Smooth muscle cell of the brain vasculature (primary cell): ENCODE results near the gene SLC30A3.
"Not testable (repeated sequence)": the region's sequence is repeated elsewhere in the genome, so short reads cannot be mapped to it uniquely, and the experiment has no call there.

Experiments
- DNase-seq: peaks from one replicate; pipeline ENCODE4 v3.0.0-alpha.2; 2012; ENCODE audit warnings: low read depth, low spot score

SLC30A3 gene

GRCh38 chr2:27285481-27285880 lies 22.6 kb upstream of the SLC30A3 start:
- DNase-seq: no peak

DNA sequence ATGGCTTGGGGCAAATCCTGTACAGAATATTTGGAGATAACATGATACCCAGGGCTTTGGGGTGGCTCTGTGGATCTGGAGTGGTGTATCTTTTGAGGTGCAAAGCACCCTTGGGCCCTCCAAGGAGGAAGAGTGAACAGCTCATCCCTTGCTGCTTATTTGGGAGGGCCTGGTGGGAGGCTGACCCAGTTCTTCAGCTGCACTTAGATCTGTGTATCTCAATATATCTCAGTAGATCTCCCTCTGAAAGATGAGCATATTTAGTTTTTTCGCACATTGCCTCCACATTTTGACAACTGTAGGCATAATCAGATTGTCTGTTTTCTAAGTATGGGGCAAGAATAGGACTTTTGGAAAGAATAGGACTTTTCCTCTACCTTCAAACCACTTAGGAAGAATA lies 22.1 kb upstream of the SLC30A3 start:
- DNase-seq: no peak

DNA sequence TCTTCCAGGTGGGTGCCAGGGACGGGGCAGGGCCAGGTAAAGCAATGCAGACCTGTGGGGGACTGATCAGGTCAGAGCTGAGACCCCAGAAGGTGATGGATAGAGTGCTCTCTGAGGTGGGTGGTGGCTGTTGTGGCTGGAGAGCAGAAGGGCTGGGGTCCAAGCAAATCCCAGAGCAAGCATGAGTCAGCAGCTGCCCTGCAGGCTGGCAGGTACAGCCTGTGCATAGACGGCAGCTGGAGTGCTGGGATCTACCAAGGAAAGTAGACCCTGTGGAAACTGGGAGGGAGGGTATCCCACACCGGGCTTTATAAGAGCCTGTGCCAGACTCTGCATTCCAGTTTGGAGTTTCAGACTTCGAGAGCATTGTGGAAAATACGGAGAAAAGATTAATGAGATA lies 20.0 kb upstream of the SLC30A3 start:
- DNase-seq: no peak

GRCh38 chr2:27281855-27282559 lies 19.2 kb upstream of the SLC30A3 start, which contains the start of gene TRIM54:
Gene TRIM54 (plus strand): TSS chr2:27282429. CDS start chr2:27282732, 303 bp downstream.
- DNase-seq: no peak

DNA sequence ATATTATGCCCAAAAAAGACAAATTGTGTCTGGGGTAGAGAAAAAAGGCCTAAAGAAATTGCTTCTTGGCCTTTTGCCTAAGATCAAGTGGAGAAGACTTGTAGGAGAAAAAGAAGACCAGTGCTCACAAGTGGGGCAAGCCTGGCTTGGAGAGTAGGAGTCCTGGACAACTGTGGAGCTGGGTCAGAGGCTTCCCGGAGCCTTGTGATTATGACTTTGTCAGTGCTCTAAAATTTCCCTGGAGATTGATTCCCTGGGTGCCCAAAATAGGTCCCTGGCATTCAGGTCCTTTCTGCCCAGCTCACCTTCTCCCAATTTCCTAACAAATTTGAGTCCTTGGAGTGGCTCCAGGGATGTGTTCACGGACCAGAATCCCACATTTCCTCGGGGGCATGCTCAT lies 18.6 kb upstream of the SLC30A3 start:
- DNase-seq: no peak

DNA sequence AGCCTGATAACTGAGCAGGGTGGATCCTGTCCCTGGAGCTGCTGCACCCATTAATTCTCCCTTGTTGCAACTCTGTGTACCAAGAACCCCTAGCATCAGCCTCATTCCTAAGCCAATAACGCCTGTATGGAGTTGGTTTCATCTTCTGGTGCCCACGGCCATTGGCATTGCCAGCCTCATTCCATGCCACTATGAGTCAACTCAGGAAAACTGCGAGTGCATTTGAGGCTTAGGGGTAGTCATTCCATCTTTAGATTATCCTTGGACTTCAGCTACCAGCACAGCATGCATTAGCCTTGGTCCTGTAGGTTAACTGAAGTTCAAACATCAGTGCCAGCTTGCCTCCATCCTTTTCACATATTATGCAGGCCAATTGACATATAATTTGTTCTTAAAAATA lies 18.0 kb upstream of the SLC30A3 start:
- DNase-seq: no peak

DNA sequence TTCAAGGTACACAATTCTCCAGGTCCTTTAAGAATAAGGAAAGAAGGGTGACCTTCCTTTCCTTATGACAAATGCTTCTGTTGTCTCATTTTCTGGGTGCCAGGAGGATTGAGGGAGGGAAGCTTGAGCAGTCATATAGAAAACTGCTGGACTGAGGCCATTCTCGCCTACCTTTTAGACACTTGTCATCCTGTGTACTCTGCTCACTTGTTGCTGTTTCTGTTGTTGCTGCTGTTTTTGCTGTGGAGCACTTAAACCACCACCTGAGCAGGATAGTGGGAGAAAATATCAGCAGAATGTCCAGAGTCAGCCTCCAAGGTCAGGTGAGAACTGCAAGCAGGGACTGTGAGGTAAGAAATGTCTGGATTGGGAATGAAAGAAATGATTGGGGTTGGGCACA lies 15.2 kb upstream of the SLC30A3 start:
- no peak for DNase-seq

DNA sequence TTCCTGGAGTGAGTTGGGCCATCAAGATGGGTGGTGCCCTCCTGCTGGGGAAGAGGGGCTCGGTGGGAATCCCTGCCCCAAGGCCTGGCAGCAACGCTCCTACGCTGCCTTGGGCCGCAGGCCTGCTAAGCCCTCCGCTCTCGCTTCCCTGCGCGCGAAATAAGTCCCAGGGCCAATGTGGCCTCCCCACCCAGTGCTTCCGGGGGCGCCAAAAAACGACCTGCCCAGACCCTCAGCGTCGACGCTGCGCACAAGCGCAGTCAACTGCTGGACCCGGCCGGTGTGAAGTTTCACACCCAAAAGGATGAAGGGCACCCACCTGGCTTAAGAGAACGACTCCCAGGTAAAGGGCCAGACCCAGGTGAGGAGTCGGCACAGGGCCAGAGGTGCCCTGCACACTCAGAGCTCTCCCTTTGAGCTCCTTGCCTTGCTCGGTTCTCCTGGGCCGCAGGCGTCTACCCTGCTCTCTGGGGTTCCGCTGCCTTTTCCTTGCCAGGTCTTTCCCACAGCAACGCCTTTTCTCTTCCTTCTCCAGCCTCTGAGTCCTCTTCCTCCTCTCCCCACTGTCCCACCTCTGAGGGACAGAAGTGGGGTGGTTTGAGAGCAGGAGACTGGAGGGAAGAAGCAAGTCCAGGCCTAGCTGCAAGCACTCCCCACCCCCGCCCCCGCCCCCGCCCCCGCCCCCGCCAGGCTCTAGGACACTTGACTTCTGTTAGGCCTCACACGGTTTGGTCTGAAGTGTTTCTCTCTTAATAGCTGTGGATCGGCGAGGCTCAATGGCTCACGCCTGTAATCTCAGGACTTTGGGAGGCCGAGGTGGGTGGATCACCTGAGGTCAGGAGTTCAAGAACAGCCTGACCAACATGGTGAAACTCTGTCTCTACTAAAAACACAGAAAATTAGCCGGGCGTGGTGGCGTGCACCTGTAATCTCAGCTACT lies 12.6 kb upstream of the SLC30A3 start, which contains the start of gene DNAJC5G:
DNAJC5G (plus strand) TSS at position 223 of the 940 bp plus-strand sequence. CDS start 1,296 bp downstream, outside the sequence.
- no peak for DNase-seq

DNA sequence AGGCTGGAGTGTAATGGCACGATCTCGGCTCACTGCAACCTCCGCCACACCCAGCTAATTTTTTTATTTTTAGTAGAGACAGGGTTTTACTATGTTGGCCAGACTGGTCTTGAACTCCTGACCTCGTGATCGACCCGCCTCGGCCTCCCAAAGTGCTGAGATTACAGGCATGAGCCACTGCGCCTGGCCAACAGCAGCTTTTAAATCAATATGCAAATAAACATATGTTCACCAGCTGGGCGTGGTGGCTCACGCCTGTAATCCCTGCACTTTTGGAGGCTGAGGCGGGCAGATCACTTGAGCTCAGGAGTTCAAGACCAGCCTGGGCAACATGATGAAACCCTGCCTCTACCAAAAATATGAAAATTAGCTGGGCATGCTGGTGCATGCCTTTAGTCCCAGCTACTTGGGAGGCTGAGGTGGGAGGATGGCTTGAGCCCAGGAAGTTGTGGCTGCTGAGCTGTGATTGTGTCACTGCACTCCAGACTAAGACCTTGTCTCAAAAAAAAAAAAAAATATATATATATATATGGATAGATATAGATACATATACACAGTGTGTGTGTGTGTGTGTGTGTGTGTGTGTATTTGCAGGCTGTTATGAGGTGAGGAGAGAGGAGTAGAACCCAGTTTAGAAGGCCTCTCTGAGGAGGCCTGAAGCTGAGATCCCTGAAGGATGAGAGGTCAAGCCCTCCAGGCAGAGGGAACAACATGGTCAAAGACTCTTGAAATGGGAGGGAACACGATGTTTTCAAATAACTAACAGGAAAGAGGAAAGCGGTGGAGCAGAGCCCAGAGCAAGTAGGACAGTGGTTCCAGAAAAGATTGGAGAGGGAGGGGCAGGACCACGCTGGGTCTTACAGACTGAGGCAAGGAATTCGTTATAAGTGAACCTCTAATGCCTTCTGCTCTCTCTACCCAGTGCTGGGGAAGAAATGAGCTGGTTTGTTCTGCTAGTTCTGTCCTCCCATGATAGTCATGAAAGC lies 10.0 kb upstream of the SLC30A3 start:
- not testable (repeated sequence) for DNase-seq

DNA sequence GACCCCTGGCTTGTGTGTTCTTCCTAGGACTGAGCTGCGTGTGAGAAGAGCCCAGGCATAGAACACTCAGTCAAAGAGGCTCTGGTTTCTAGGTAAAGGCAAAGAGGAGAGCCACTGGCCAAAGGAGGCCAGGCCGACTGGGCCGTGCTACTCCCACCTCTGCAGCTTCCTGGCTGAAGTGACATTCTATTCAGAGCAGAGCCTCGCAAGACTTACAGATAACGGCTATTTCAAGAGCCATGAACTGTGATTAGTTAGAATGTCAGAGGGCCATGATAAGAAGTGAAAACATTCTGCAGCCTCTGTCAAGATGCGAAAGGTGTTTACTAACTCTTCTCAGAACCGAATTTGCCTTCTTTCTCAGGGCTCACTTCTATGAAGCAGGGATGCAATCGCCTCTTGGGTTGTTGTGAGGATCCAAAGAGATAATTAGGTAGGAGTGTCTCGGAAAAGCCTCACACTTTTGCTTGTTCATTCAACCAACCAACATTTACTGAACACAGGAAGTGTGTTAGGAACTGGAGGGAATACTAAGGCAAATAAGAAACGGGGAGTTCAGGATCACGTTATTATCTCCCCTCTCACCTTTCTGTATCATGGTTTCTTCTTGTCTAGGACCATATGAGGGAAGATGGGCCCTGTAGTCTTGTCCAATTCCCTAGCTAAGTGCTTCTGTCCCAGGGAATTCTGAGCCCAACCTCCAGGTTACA lies 8.9 kb upstream of the SLC30A3 start:
- DNase-seq: no peak

- no peak for DNase-seq
These were observed 7.8 kb upstream of the SLC30A3 start for GRCh38 chr2:27270670-27271069.

DNA sequence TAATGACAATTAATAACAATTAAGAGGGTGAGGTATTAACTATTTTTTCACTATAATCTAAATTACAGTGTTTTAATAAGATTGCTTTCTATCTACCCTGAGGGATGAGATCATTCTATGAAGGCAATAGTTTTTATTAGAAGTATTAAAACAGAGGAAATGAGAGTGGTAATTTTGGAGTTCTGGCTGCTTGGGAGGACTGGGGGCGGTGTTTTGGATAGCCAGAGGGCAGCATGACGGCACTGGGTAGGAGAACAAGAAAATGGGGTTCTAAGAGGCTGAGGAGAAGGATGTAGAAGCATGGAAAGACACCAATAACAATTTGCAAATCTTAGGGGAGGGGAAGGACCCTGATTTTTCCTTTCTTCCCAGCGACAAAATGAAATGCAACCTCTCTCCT lies 7.3 kb upstream of the SLC30A3 start:
- DNase-seq: no peak

DNA sequence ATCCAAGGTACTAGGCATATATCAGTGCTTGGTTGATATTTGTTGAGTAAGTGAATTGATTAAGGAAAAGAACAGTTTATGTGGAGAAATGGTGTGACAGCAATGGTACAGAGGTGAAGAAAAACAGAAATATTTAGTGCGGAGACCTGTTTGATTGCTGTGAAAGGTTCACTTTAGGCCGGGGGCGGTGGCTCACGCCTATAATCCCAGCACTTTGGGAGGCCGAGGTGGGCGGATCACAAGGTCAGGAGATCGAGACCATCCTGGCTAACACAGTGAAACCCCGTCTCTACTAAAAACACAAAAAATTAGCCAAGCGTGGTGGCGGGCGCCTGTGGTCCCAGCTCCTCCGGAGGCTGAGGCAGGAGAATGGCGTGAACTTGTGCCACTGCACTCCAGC lies 5.4 kb upstream of the SLC30A3 start:
- DNase-seq: not testable (repeated sequence)

DNA sequence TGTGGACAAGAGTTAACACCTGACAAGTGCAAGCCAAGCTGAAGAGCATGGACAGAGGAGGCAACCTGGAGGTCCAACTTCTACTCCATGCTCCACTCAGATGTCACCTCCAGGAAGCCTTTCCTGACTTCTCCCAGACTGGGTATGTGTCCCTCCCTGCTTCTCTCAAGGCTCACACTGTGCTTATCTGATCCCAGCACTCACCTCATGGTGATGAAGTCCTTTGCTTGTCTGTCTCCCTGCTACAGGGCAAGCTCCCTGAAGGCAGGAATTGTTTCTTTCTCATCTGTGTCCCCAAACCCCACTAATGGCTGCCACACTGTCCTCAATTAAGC lies 2.7 kb upstream of the SLC30A3 start:
- DNase-seq: no peak

DNA sequence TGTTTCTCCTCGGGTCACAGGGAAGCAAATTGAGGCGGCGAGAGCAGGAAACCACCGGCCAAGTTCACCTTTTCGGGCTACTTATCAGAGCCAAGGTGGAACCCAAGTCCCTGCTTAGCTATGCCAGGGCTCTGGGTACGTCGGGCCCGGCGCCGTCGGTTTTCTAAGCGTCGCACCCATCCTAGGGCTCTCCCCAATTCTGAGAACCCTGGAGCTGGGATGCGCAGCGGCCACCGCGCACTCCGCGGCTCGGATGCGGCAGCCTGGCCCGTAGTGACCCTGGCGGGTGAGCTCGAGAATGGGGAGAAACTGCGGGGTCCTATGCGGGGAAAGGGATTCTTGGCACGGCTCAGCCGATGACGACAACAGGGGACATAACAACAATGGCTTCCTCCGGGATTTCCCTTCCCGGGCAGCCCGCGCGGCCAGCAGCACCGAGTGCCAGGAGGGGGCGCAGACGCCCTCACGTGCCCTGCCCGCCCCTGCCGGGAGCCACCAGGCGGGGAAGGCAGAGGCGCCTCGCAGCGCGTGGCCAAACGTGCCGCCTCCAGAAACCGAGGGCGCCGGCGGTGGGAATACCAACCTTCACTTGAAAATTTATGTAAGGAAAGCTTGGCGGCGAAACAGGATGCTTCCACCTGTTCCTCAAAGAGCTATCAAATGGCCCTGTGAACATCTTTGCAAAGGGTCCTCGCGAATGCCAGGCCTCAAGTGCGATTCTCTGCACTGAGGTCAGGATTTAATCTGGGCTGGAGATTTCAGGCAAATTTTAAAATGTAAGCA lies 2.1 kb upstream of the SLC30A3 start:
- no peak for DNase-seq

- no peak for DNase-seq
These were observed 1.5 kb upstream of the SLC30A3 start for GRCh38 chr2:27264253-27264752.

DNA sequence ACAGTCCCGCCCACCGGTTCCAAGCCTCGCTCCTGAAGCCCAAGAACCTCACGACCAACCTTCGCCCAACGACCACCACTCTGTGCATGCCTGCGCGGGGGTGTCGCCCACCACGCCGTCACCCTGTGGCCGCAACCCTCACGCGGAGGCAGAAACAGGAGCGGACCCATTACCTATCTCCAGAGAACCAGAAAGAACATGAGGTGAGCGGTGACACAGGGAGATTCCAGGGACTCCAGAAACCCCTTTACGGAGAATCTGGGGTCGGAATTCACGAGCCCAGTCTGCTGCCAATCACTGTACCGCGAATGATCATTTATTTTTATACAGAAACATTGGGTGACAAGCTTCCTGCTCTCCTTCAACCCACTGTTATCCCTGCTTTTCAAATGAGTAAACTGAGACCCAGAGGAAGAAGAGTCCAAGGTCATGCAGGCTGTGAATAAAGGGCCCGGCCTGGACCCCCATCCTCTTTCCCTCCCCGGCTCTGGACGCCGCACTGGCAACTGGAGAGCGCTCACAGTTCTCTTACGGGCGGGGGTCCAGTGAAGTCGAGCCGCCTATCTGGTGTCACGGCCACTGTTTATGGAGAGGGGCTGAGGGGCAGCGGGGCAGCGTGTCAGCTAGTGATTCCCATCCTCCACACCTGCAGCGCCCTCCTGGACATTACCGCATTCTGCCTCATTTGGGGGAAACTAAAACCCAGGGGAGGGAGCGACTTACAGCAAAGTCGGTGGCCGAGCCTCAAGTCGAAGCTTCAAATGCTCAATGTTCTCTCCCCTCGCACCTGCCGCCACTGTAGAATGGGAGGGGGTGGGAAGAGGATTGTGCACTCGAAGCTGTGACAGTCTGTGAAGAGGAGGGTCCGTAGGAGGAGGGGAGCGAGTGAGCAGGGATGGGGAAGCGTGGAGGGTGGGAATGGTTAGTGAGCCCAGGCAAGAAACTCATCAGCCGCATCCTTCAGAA lies 723 bp upstream of the SLC30A3 start:
- no peak for DNase-seq

DNA sequence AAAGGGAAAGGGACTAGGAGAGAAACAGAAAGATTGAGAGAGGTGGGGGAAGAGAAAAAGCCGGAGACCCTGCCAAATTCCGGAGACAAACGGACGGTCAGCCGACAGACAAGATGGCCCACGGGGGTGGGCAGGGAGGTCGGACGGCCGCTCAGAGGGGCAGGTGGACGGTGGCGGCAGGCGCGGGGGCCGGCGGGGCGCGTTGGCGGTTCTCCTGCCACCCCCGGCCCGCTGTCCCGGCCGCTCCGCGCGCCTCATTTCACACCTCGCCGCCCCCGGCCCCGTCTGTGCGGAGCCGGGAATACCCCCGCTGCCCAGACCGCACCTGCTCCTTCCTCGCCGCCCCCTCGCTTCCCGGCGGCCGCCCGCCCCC lies 935 bp downstream of the SLC30A3 start:
- DNase-seq: no peak
